Memory B cell (primary cell): ENCODE measurements around the gene PCSK5.

Experiments used
- ATAC-seq: fragments of 150-1000 bp; cut with Tn5 transposase; 2 replicates; pipeline ENCODE4 v1.10.0; 2021; ENCODE audit warnings: low read depth, mild to moderate bottlenecking, moderate library complexity
- DNase-seq, 2 donors: peaks; one replicate each; pipeline ENCODE4 v3.0.0; 2022; ENCODE audit warnings: low spot score in 2 of 2
- H3K27ac Mint-ChIP-seq: one replicate; pipeline ENCODE4 v1.8.0; 2022; ENCODE audit warnings: mild to moderate bottlenecking, moderate library complexity, mixed read lengths
- H3K27me3 Mint-ChIP-seq: one replicate; pipeline ENCODE4 v1.8.0; 2022; ENCODE audit warnings: mixed read lengths
- H3K36me3 Mint-ChIP-seq: one replicate; pipeline ENCODE4 v1.8.0; 2022; ENCODE audit warnings: mild to moderate bottlenecking, mixed read lengths
- H3K4me1 Mint-ChIP-seq: one replicate; pipeline ENCODE4 v1.8.0; 2022; ENCODE audit warnings: mixed read lengths
- H3K4me3 Mint-ChIP-seq: one replicate; pipeline ENCODE4 v1.8.0; 2022; ENCODE audit warnings: mild to moderate bottlenecking, moderate library complexity, mixed read lengths
- H3K9me3 Mint-ChIP-seq: one replicate; pipeline ENCODE4 v1.8.0; 2022; ENCODE audit warnings: mixed read lengths

PCSK5 gene

GRCh38 chr9:75979362-75979761, 88.9 kb downstream of the PCSK5 start:
- H3K27me3 Mint-ChIP-seq, result no peaks in the 10 kb centered on the region
- no peaks in the 10 kb centered on the region for H3K9me3 Mint-ChIP-seq
- H3K36me3 Mint-ChIP-seq, result no peaks in the 10 kb centered on the region
- DNase-seq (no peak), ATAC-seq (no peak)
- no peak overlapping the region for H3K27ac Mint-ChIP-seq
- H3K4me1 Mint-ChIP-seq, result no peaks in the 10 kb centered on the region
- no peak overlapping the region for H3K4me3 Mint-ChIP-seq

DNA sequence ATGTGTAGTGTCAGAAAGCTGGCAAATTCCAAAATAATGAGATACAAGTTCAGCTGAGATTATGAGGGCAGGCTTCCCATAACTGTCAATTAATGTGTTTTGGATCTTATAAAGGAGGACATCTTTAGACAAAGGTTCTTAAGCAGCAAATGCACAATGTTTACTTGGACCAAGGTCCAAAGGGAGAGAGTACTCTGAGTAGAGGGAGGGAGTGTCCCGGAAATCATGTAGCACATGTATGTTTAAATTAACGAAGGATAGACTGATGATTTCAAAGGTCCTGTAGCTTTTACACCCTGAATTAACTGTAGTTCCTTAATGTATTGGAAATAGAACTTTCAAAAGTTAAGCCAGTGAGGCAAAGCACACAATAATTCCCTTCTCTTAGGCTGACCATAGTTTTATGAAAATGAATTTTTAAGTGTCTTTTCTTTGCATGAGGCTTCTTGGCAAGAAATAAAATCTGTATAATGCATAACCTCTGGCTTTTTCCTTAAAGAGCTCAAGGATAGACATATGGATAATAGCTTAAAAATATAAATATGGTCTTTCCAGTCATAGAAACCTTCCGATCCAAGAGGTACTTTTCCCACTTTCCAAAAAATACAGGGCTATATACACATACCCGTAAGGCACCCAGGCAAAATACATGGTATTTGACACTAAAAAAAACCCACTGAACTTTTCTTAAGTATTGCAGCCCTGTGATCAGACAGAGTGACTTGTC, 93.0 kb downstream of the PCSK5 start:
- Mint-ChIP-seq H3K36me3 (no peaks in the 10 kb centered on the region), H3K9me3 (no peaks in the 10 kb centered on the region), H3K27me3 (no peaks in the 10 kb centered on the region), H3K4me3 (no peak overlapping the region), H3K4me1 (no peaks in the 10 kb centered on the region), H3K27ac (no peak overlapping the region)
- no peak for ATAC-seq
- no peak for DNase-seq

DNA sequence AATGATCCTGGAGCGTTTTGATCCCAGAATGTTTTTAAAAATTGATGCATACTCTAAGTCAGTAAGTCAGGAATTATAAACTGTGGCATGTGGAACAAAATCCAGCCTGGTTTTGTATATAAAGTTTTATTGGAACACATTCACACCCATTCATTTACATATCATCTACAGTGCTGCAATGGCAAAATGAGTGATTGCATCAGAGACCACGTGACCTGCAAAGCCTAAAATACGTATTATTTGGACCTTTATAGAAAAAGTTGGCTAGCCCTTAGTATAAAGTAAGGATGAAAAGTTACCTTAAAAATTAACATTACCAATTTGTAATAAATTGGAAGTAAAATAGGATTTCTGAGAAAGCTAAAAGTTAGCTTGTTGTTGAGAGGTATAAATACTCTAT, 95.0 kb downstream of the PCSK5 start:
- Mint-ChIP-seq H3K9me3 (no peaks in the 10 kb centered on the region), H3K27ac (no peak overlapping the region), H3K4me3 (no peak overlapping the region), H3K36me3 (no peaks in the 10 kb centered on the region), H3K4me1 (no peaks in the 10 kb centered on the region), H3K27me3 (no peaks in the 10 kb centered on the region)
- no peak for DNase-seq
- ATAC-seq, result no peak

- Mint-ChIP-seq H3K27me3 (no peaks in the 10 kb centered on the region), H3K27ac (no peak overlapping the region), H3K36me3 (no peaks in the 10 kb centered on the region), H3K4me3 (no peak overlapping the region), H3K9me3 (no peaks in the 10 kb centered on the region), H3K4me1 (no peaks in the 10 kb centered on the region)
- no peak for ATAC-seq
- DNase-seq, result no peak
Measured at GRCh38 chr9:75988663-75989062, 98.2 kb downstream of the PCSK5 start.

DNA sequence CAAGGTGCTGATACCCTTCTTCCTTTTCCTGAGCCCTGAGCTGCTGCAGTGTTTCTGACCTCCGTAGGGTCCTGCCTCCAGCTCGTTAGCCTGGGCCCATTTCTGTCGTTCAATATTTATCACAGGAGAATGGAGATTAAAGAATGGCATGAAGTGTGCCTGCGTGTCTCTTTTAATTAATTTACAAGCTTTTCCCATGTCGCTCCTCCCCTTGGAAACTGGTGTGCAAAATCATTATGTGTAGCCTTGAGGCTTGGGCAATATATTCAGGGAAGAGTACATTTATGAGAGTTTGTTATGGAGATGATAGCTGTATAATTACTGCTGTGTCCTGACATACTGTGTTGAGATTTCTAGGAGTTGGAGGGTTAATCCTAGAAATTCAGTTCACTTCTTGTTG, 99.7 kb downstream of the PCSK5 start:
- Mint-ChIP-seq H3K27ac (no peak overlapping the region), H3K36me3 (no peaks in the 10 kb centered on the region), H3K4me3 (no peak overlapping the region), H3K9me3 (peaks cover 4% of the 10 kb centered on the region), H3K27me3 (no peaks in the 10 kb centered on the region), H3K4me1 (no peaks in the 10 kb centered on the region)
- DNase-seq (no peak), ATAC-seq (no peak)

- Mint-ChIP-seq H3K27ac (no peak overlapping the region), H3K9me3 (peaks cover 4% of the 10 kb centered on the region), H3K27me3 (no peaks in the 10 kb centered on the region), H3K36me3 (no peaks in the 10 kb centered on the region), H3K4me3 (no peak overlapping the region), H3K4me1 (no peaks in the 10 kb centered on the region)
- no peak for DNase-seq
- no peak for ATAC-seq
Measured at GRCh38 chr9:75990576-75991304, 100.3 kb downstream of the PCSK5 start.

GRCh38 chr9:75992482-75993206, 102.2 kb downstream of the PCSK5 start:
- no peaks in the 10 kb centered on the region for H3K27me3 Mint-ChIP-seq
- no peaks in the 10 kb centered on the region for H3K36me3 Mint-ChIP-seq
- H3K4me3 Mint-ChIP-seq, result no peak overlapping the region
- H3K9me3 Mint-ChIP-seq, result peaks cover 4% of the 10 kb centered on the region
- ATAC-seq (no peak), DNase-seq (no peak)
- no peak overlapping the region for H3K27ac Mint-ChIP-seq
- no peaks in the 10 kb centered on the region for H3K4me1 Mint-ChIP-seq

DNA sequence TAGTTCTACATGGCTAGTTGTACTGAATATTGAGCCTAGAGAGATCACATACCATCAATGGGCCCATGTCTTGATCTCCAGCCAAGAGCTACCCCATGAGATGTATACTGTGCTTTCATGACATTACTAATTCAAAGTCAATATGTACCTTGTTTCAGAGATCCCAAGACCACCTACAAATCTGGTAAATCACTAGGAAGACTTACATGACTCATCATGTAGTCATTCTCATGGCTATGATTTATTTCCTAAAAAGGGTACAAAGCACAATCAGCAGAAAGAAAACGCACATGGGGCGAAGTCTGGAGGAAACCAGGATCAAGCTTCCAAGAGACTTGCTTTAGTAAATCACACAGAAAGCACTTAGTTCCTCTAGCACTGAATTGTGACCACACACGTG, 103.0 kb downstream of the PCSK5 start:
- no peaks in the 10 kb centered on the region for H3K36me3 Mint-ChIP-seq
- H3K9me3 Mint-ChIP-seq, result peaks cover 4% of the 10 kb centered on the region
- no peak overlapping the region for H3K4me3 Mint-ChIP-seq
- no peaks in the 10 kb centered on the region for H3K4me1 Mint-ChIP-seq
- H3K27ac Mint-ChIP-seq, result no peak overlapping the region
- H3K27me3 Mint-ChIP-seq, result no peaks in the 10 kb centered on the region
- DNase-seq (no peak), ATAC-seq (no peak)

DNA sequence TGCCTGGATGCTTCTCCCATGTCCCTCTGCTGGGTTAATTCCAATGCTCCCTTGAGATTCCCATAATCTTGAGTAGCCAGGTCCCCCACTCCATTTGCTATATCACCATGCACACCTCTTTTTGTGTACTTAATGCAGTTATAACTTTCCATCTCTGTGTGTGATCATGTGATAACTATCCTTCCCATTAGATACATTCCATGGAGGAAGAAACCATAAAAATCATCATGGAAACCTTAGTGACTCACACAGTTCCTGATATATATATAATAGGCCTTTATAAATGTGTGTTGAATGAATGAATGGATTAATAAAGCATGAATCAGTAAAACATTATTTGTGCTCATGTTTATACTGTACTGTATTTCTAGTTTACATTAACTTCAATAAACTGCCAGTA, 104.6 kb downstream of the PCSK5 start:
- H3K27ac Mint-ChIP-seq, result no peak overlapping the region

DNA sequence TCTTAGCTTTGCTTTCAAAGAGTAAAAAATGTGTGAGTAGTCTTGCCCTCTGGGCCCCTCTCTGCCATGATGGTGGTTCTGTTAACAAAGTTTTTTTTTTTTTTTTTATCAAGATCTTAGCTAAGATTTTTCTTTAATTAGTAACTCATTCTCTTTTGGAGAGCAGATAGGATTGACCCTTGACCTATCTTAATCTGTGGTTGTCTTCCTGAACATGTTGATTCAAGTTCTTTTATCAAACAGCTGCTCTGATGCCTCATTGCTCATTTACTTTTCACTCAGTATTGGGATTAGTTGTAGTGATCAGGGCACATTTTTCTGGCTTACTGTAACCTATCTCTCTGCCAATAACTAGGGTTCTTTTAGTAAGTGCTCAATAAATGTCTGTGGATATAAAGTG, 106.3 kb downstream of the PCSK5 start:
- Mint-ChIP-seq H3K4me1 (no peaks in the 10 kb centered on the region), H3K4me3 (no peak overlapping the region), H3K9me3 (peaks cover 4% of the 10 kb centered on the region), H3K27me3 (no peaks in the 10 kb centered on the region), H3K36me3 (no peaks in the 10 kb centered on the region), H3K27ac (no peak overlapping the region)
- DNase-seq, result no peak
- no peak for ATAC-seq

More for the DNA sequence above, 104.6 kb downstream of the PCSK5 start:
- Mint-ChIP-seq H3K4me1 (no peaks in the 10 kb centered on the region), H3K27me3 (no peaks in the 10 kb centered on the region), H3K9me3 (peaks cover 4% of the 10 kb centered on the region), H3K36me3 (no peaks in the 10 kb centered on the region), H3K4me3 (no peak overlapping the region)
- DNase-seq, result no peak
- ATAC-seq, result no peak

- Mint-ChIP-seq H3K9me3 (peaks cover 4% of the 10 kb centered on the region), H3K27me3 (no peaks in the 10 kb centered on the region), H3K4me3 (no peak overlapping the region), H3K4me1 (no peaks in the 10 kb centered on the region), H3K36me3 (no peaks in the 10 kb centered on the region), H3K27ac (no peak overlapping the region)
- no peak for ATAC-seq
- DNase-seq, result no peak
Measured at GRCh38 chr9:75997206-75997605, 106.7 kb downstream of the PCSK5 start.

DNA sequence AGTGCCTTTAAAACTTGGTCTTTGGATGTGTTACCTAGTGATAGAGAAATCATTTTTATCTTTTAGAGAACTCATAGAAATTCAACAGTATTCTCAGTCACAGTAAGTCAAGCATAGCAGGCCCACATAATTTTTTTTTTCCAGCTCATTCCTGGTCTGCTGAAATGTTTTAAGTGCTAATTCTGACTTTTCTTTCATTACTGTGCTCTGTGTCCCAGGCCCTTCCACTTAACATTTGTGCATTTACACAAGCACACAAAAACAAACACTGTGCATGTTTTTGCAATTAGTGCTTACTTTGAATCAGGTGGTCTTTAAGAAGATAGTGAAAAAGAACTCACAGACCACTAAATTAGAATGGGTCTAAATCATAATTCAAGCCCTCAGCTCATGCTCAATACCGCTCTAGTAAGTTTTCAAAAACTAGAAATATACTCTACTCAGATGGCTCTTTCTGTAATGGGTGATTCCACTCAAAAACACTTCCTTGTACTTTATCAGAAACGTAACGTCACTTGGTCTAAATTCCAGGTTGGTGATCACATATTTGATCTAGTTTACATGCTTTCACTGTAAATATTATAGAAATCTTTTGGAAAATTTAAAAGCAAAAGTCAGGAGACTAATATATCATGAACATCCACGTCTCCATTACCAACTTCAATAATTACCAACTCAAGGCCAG, 107.8 kb downstream of the PCSK5 start:
- DNase-seq, result no peak
- H3K27me3 Mint-ChIP-seq, result no peaks in the 10 kb centered on the region
- peaks cover 4% of the 10 kb centered on the region for H3K9me3 Mint-ChIP-seq
- H3K27ac Mint-ChIP-seq, result no peak overlapping the region
- no peaks in the 10 kb centered on the region for H3K4me1 Mint-ChIP-seq
- H3K4me3 Mint-ChIP-seq, result no peak overlapping the region
- no peak for ATAC-seq
- H3K36me3 Mint-ChIP-seq, result no peaks in the 10 kb centered on the region

DNA sequence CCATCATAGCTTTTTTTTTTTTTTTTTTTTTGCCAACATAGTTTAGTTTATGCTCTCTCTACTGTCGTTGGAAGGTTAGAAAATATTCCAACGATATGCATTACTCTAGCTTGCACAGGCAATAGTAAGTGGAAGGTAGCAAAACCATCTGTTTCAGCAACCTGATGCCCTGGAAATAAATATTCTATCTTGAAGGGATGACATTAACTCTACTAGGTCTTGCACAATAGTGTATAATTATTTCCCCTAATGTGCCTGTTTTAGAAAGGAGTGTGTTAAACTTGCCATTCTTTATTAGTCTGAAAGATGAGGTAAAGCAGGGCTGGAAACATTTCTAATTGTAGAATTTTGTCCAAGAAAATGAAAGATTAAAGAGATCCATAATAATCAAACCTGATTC, 111.0 kb downstream of the PCSK5 start:
- H3K27ac Mint-ChIP-seq, result no peak overlapping the region
- no peaks in the 10 kb centered on the region for H3K27me3 Mint-ChIP-seq
- H3K36me3 Mint-ChIP-seq, result no peaks in the 10 kb centered on the region
- no peaks in the 10 kb centered on the region for H3K4me1 Mint-ChIP-seq
- DNase-seq (no peak), ATAC-seq (no peak)
- no peaks in the 10 kb centered on the region for H3K9me3 Mint-ChIP-seq
- H3K4me3 Mint-ChIP-seq, result no peak overlapping the region

- H3K36me3 Mint-ChIP-seq, result no peaks in the 10 kb centered on the region
- H3K9me3 Mint-ChIP-seq, result peaks cover 3% of the 10 kb centered on the region
- no peak overlapping the region for H3K27ac Mint-ChIP-seq
- H3K4me1 Mint-ChIP-seq, result no peaks in the 10 kb centered on the region
- ATAC-seq (no peak), DNase-seq (no peak)
- no peaks in the 10 kb centered on the region for H3K27me3 Mint-ChIP-seq
- no peak overlapping the region for H3K4me3 Mint-ChIP-seq
Measured at GRCh38 chr9:76003041-76003440, 112.6 kb downstream of the PCSK5 start.
